NCI-H69 (cell line): ENCODE measurements around the gene KIRREL1.
A peak's percentile ranks its signal among the peaks of the same experiment; 100 is the strongest.
"Not testable (repeated sequence)": the region's sequence is repeated elsewhere in the genome, so short reads cannot be mapped to it uniquely, and the experiment has no call there.

Source experiments
- DNase-seq: peaks from one replicate; lab custom pipeline; 2025; lab: John Stamatoyannopoulos, UW

Gene KIRREL1

GRCh38 chr1:158105352-158106095 lies 112.1 kb downstream of the KIRREL1 start:
- peak; percentile 11 for DNase-seq

- DNase-seq = no peak
Observed at GRCh38 chr1:158107916-158108315, 114.5 kb downstream of the KIRREL1 start.

GRCh38 chr1:158112994-158113758 lies 119.7 kb downstream of the KIRREL1 start:
- peak; percentile 94 for DNase-seq

DNA sequence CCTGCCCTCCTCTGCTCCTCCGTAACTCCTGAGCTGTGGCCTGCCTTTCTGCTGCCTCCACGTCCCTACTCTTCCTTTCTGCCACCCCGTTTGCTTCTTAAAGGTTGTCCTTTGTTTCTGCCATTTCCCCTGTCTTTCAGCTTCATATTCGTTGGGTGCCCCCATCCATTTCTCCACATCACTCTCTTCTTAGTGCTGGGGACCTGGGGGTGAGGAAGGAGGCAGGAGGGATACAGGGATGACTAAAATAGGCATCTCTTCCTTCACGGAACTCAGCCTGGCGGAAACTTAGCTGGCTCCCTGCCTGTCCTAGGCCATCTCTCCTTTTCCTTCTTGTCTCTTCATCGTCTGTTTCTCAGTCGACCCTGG lies 120.3 kb downstream of the KIRREL1 start:
- no peak for DNase-seq

GRCh38 chr1:158115126-158115525 lies 121.7 kb downstream of the KIRREL1 start:
- DNase-seq = no peak

DNA sequence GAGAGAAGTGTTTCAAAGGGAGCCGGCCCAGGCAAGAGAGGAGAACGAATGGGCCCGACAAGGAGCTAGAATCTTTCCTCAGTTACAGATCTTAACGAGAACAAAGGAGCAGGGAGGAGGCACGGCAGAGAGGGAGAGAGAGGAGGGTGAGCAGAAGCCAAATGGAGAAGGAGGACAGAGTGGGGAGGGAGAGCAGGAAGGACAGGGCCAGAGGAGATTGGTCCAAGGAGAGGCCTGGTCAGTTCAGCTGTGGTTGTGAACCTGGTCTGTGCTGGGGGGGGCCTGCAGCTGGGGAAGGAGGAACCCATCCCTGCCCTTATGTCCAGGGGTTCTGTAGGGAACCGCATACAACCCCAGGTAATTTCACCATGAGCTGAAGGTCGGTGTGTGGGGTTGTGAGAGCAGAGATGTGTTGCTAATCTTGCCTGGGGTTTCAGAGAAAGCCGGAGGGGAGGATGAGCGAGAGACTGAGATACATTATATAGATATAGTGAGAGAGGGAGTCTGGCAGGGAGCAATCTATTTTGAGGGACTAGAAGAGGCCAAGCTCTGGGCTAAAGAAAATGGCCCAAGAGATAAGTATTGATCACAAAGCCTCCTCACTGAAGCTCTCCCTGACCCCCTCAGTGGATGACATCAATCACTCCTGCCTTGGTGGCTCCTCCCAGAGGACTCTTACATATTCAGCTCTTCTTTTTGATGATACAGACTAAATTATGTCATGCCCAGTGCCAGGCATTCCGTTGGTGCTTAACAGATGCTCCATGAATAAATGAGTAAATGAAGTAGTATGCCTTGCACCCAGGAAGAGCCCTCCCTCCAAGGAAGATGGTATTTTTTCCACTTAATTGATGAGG lies 123.1 kb downstream of the KIRREL1 start:
- DNase-seq = no peak

- peak; percentile 89 for DNase-seq
Observed at GRCh38 chr1:158117854-158118704, 124.6 kb downstream of the KIRREL1 start.

- peak; percentile 68 for DNase-seq
Observed at GRCh38 chr1:158118713-158119402, 125.4 kb downstream of the KIRREL1 start.

DNA sequence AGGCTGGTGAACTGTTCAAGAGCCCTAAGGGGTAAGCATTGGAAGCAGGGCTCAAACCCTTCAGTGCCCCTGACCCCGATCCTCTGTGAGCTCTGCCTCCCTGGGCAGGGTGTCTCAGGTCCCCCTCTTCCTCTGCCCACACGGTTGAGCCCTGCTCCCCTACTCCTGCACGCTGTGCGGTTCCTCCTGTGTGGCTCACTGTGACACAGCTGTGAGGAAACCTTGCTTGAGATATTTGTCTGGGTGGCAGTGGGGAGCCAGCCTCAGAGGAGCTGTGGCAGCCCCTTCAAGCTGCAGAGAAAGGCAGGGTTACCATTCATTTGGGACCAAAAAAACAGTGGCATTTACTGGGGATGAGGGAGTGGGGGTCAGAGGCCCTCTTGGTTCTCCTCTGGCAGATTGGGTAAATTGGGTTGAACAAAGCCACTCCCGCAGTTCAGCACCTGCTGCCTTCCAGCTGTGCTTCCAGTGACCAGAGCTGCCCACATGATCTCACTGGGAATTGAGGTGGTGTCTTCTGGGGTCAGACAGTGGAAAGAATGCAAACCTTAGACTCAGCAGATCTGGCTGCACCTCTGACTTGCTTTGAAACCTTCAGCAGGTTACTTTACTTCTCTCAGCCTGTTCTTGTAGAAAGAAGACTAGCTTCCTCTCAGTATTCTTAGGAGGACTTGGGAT lies 126.7 kb downstream of the KIRREL1 start:
- DNase-seq = peak; percentile 65

DNA sequence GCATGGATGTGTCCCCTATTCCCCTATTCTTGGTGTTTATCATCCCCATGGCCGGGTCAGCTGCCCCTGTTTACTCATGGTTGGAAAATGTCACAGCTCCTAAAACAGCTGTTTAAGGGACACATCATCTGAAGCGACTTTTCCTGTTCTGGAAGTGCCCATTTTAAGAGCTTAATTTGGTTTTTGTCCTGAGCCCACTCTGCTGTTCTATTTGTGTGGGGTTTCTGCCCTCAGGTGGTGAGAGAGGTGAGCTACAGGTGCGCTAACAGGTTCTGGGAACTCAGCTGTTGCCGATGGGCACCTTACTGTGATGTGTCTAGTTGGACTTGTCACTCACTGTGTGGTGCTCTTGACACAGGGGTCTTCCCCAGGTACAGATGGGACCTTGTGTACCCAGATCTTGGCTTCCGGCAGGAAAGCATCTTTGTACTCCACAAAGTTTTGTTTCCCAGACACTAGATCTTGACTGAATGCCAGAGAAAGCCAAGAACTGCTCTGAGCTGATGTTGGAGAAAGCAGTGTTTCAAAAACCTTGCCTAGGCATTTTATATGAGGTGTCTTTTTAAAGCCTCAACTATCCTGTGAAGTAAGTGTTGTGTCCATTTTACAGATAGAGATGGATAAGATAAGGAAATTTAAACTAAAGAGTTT lies 128.3 kb downstream of the KIRREL1 start:
- peak; percentile 79 for DNase-seq

DNA sequence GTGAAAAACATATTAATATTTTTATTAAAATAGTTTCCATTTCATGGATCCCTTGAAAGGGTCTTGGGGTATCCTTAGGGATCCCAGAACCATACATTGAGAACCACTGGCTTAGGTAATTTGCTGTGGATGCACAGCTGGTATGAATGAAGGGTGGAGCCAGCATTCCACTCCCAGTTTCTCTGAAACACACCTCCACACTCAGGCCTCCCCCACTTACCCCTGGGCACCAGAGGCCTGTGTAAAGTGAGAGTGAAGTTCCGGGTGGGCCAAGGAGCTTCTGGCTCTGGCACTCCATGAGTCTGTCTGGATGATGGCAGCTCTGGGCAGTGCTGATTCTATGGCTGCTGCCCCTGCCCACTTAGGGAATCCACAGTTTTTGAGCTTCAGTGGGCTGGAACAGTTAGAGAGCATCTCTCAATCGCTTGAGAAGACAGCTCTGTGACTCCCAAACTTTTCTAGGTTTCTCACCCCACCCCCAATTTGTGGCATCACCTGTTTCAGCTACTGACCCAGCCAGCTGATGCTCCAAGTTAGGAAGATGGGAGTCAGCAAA lies 129.5 kb downstream of the KIRREL1 start:
- DNase-seq = no peak

- peak; percentile 75 for DNase-seq
Observed at GRCh38 chr1:158124034-158124433, 130.6 kb downstream of the KIRREL1 start.

GRCh38 chr1:158124999-158125398 lies 131.6 kb downstream of the KIRREL1 start:
- DNase-seq = peak; percentile 92

GRCh38 chr1:158126425-158126824 lies 133.0 kb downstream of the KIRREL1 start:
- no peak for DNase-seq

GRCh38 chr1:158128531-158128930 lies 135.1 kb downstream of the KIRREL1 start:
- not testable (repeated sequence) for DNase-seq

GRCh38 chr1:158131217-158131616 lies 137.8 kb downstream of the KIRREL1 start:
- DNase-seq = no peak

- DNase-seq = no peak
Observed at GRCh38 chr1:158140764-158141192, 147.3 kb downstream of the KIRREL1 start.

DNA sequence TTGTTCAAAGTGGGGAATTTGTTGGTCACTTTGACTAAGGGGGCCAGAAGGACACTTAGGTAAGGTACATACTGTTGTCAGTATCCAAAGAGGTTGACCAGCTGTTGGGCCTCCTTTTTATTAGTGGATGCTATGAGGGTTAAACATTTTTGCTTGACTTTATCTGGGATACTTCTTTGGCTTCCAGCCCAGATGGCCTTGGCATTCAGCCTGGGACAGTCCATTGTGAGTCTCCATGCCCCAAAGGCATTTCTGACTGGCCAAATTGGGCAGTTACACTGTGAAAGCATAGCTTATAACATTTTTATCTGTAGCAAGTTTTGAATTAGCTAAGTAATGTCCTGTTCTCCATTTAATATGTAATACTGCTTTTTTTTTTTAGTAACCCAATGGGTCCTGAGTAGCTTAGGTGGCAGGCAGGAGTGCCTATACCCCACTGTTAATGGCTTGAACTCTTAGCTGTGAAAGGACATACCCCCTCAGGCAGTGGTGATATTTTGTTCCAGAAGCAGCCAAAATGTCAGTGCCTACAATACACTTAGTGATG lies 151.8 kb downstream of the KIRREL1 start:
- no peak for DNase-seq

DNA sequence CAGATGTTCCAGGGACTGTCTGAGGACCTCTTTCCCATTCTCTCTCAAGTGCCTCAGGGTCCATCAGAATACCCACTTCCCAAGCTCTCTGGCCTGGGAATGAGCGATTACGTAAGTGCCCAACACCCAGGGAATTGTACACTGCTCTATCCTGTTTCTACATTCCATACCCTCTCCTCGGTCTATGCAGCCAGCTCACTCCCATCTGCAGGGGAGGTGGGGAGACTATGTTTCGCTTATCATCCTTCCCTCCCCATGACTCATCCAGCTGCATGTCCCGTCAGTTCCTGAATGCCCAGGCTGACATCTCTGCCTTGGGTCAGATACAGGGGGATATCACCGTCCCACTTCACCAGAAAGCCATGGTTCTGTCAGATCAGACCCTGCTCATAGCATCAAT lies 152.7 kb downstream of the KIRREL1 start:
- DNase-seq = no peak
